SHP77 treated with DMSO at 0.1 percent for 48 hours (cell line): ENCODE measurements around the gene HDAC7.

Source experiments
- DNase-seq: peaks from one replicate; lab custom pipeline; 2025; lab: John Stamatoyannopoulos, UW

HDAC7 gene

DNA sequence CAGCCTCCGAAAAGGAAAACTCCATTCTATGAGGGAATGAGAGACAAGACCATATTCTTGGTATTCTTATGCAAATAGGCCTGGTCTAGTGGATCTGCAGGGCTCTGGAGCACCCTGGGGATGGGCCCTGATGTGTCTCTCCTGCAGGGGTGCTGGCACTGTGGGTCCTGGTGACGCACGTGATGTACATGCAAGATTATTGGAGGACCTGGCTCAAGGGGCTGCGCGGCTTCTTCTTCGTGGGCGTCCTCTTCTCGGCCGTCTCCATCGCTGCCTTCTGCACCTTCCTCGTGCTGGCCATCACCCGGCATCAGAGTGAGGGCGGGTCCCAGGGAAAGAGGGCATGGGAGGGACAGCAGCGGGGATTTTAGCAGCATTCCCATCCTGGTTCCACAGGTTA lies 40.8 kb downstream of the HDAC7 start:
- no peak for DNase-seq

- DNase-seq: peak; percentile 51
Measured at GRCh38 chr12:47777741-47778558, 41.8 kb downstream of the HDAC7 start.

DNA sequence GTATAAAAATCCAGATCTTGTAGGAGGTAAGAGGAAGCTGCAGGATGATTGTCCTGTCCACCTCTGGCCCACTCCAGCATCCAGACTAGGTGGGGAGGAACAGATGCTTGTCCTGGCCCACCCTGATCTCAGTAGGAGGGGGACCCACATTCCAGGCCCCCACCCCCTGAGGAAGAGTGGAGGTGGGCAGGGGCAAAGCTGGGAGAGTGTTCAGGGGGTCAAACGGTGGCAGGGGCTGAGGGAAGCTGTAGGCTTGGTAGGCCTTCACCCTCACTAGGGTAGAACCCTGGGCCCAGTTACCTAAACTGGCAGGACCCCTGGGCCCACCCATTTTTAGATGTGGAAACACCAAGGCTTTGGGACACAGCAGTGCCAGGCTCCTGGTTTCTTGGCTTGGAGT lies 42.6 kb downstream of the HDAC7 start:
- no peak for DNase-seq

GRCh38 chr12:47776471-47777143 lies 43.1 kb downstream of the HDAC7 start:
- no peak for DNase-seq

DNA sequence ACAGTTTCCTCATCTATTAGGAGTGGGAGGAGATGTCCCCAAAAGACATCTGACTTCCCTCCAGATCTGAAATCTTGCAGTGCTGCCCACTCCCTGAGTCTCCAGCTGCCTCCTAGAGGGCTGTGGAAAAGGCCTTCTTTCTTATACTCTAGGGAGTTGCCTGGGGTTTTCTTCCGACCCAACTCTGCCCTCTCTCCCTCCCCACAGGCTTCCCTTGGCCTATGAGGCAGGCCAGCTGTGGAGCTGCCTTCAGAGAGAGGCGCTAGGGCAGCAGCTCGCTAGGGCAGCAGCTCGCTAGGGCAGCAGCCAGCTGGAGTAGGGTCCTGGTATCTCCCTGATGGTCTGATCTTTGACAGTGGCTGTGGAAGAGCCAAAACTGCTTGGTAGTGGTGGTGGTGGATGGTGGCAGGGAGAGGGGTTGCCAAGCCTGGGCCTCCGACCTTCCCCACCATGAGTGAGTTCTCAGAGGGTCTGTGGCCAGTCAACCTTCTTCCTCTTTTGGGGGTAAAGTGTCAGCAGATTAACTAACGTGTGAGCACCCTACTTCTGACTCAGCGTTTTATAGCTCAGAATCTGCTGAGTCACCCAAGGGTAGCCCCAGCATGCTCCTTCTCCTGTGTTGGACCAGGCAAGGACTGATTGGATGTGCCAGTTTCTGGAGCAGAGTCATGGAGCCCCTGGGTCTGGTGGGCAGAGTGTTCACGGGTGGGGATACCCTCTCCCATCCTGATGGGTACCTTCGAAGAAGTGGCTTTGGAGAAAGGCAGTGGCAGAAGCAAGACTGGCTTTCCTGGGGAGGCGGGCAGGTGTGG lies 44.4 kb downstream of the HDAC7 start:
- DNase-seq: no peak

DNA sequence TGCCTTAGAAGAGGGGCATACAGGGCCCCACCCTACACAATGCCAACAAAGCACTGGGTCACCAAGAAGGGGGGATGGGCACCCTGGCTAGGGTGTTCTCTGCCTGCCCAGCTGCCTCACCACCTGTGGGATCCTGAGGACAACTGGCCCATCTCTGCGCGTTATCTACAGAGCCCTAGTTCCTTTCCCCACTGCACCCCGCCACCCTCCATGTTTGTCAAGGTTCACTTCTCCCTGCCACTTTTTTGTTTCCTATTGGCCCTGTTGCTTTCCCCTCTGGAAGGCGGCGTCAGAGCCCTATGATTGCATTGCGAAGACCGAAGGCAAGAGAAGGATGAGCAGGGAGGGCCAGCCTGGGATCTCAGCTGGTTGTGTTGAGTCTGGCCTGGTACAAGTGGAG lies 45.0 kb downstream of the HDAC7 start:
- no peak for DNase-seq

DNA sequence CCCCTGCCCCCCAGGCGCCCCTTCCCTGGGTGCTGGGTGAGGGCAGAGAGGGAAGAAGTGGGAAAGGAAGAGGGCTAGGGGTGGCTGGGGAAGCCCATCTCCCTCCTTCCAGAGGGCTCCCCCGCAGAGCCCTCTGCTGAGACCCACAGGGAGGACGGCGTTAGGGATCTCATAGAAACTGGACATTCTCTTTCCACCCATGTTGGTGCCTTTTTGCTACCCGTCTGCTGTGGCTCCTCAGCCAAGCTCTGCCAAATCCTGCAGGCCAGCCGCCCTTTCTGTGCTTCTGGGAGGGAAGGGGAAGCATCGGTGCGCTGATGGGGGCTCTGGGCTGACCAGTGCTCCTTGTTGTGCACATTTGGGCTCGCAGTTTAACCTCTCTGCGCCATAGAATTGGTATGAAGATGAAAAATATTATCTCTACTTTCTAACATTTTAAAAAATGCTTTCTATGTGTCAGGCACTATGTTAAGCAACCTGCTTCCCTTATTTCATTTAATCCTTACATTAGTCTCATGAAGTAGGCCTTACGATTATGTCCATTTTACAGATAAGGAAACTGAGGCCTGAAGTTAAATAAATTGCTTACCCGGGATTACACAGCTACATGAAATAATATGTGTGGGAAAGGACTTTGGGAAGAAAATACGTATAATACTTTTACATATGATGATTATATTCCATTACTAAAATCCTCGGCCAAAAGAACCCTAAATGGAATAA lies 45.7 kb downstream of the HDAC7 start:
- DNase-seq: no peak

- DNase-seq: no peak
Measured at GRCh38 chr12:47773062-47773857, 46.4 kb downstream of the HDAC7 start, which contains the start of gene SLC48A1. TSS of gene SLC48A1 (plus strand) at chr12:47773238. CDS start at chr12:47773305, 67 bp downstream.

DNA sequence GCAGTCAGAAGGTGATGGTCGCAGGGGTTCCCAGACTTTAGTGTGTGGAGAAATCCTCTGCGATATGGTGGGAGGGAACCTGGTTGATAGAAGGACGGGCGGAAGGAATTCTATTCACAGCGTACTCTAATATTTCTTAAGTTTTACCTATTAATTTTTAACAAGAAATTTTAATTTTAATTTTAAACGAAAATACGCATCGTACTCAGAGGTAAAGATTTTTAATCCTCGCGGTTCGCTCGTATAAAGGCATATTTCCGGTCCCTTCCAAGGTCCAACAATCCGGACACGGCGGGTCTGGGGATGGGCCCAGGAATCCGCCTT lies 47.0 kb downstream of the HDAC7 start:
- no peak for DNase-seq

GRCh38 chr12:47772094-47772660 lies 47.5 kb downstream of the HDAC7 start:
- DNase-seq: peak; percentile 21

DNA sequence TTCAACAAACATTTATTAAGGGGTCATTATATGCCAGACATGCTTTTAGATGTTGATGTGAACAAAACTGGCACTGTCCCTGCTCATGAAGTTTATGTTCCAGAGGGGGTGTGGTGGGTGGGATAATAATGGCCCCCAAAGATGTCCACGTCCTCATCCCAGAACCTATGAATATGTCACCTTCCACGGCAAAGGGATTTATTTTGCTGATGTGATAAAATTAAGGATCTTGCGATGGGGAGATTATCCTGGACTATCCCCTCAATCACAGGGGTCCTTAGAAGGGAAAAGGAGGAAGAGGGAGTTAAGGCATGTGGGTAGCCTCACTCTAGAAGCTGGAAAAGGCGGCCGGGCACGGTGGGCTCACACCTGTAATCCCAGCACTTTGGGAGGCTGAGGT lies 48.4 kb downstream of the HDAC7 start:
- no peak for DNase-seq

DNA sequence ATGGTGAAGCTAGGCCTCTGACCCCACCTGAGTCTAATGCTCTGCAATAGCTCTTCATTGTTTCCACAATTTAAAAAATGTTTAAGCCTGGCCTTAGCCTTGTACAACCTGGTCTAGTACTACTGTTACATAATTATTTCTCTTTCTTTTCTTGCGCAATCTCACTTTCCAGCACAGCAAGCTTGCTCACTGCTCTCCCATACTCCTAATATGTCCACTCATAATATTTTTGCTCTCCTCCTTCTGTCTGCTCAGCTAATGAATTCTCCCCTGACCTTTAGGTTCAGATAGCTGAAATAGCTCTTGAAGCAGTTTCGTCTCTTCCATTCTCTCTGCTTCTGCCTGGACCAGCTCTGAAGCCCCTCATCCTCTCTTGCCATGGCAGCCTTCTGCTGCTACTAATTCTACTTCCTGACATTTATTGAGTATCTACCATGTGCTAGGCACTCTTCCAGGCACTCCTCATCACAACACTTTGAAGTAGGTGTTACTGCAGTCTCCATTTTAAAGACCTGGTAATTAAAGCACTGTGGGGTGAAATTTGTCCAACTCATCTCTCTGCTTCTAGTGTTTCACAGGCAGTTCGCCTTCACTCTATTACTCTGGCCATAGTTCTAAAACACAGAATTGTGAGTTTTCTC lies 49.5 kb downstream of the HDAC7 start:
- DNase-seq: no peak

GRCh38 chr12:47769234-47770085 lies 50.2 kb downstream of the HDAC7 start:
- DNase-seq: no peak

GRCh38 chr12:47768323-47768811 lies 51.3 kb downstream of the HDAC7 start:
- no peak for DNase-seq

DNA sequence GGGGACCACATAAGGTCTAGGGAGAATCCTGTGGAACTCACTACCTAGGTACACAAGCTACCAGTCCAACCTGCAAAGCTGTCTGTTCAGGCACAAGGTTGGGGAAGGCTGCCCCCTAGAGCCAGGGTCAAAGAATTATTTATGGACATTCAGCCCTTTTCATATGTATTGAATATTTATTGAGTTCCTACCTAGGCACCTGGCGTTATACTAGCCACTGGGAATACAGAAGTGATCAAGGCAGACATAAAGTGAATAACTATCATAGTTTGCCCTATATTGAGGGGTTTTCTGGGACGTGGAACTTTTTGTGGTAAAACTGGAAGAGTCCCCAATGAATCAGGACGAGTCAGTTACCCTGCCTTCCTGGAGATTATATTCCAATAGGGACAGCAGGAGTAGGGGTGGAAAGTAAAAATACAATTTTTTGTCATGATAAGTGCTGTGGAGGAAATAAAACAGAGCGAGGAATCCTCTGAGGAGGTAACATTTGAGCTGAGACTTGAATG lies 52.4 kb downstream of the HDAC7 start:
- DNase-seq: peak; percentile 56

DNA sequence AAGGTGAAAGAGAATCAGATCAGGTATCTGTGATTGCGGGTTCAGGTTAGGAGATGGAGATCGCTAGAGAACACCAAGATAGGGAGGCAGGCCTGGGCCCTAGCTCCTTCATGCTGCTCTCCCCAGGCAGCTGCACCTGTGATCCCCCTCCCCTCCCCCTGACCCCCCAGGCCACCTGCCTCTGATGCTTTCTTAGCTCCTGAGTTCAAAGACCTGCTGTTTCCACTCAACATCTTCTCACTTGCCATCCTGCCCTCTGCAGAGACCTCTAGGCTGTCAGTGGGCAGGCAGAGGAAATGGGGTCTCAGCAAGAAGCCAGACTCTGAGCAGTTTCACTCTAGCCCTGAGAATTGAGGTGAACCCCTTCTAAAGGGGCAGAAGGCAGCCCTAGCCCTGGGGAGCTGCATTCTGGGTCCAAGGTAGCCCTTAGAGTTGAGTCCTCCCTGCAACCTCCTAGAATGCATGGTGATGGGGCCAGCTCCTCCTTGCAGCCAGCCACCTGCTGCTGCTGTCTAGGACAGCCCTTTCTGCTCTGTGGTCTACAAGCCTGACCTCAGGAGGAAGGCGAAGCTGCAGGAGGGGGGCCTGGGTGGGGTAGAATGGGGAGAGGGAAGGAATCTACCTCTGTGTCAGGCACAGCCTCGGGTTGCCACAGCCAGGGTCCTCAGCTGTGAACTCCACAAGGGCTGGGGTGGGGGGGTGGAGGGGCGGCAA lies 53.0 kb downstream of the HDAC7 start:
- DNase-seq: no peak

DNA sequence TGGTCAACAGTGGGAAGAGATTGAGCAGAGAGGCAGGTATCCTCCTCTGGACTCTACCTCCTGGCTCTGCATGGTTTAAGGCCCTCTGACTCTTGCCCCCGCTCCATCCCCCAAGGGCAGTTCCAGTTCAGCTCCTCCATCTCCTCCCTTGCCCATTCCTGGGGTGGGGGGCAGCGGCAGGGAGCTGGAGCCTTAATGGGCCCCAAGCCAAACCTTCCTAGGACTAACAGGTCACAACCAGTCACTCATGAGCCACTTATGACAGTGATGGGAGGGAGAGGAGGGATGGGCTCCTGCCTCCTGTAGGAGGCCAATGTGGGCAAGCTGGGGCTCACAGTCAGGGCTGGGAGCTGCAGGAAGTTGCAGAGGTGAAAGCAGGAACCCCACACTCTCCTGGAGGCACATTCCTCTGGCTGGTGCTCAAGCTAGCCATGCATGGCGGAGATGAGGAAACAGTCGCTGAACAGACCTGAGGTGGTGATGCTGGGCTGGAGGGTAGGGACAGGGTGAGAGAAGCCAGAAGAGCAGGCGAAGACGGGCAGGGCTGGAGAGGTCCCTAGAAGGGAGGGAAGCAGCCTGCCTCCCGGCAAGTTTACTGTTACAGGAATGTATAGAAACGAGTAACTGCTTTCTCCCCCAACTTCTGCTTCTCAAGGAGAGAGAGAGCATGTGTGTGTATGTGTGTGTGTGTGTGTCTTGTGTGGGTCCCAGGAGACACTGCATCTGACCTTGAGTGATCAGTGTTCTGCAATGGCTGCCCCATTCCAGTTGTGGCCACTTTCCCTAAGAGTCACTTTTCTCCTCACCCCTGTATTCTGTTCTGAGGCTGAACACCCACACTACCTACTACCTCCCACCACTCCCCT lies 56.0 kb downstream of the HDAC7 start:
- DNase-seq: no peak
